Measurements from ENCODE around the gene SCAMP4.

DNA sequence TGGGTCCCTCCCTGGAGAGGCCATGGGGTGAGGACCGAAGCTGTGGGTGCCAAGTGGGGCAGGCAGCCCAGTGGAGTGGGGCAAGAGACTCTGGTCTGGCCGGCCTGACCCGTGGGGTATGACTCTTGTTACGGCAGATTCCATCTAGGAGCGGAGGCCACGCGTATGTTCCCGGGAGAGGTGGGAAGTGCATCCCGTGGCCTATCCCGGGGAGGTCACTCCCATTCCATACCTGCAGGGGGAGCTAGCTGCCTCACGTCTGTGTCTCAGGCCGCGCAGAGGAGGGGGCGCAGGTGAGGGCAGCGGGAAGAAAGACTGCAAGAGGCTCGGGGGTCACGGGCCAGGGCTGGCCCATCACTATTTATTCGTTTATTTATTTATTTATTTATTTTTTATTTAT is 40.7 kb downstream of the SCAMP4 start:
- TF ChIP-seq, protein P1, sequence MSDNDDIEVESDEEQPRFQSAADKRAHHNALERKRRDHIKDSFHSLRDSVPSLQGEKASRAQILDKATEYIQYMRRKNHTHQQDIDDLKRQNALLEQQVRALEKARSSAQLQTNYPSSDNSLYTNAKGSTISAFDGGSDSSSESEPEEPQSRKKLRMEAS (IDR thresholded peaks at IDR 0.05), result no peak
- TF ChIP-seq, protein P2, sequence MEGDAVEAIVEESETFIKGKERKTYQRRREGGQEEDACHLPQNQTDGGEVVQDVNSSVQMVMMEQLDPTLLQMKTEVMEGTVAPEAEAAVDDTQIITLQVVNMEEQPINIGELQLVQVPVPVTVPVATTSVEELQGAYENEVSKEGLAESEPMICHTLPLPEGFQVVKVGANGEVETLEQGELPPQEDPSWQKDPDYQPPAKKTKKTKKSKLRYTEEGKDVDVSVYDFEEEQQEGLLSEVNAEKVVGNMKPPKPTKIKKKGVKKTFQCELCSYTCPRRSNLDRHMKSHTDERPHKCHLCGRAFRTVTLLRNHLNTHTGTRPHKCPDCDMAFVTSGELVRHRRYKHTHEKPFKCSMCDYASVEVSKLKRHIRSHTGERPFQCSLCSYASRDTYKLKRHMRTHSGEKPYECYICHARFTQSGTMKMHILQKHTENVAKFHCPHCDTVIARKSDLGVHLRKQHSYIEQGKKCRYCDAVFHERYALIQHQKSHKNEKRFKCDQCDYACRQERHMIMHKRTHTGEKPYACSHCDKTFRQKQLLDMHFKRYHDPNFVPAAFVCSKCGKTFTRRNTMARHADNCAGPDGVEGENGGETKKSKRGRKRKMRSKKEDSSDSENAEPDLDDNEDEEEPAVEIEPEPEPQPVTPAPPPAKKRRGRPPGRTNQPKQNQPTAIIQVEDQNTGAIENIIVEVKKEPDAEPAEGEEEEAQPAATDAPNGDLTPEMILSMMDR (IDR thresholded peaks at IDR 0.05 in 2 of 3, conservative IDR thresholded peaks at IDR 0.05 in 1 of 3; ENCODE audit: borderline replicate concordance in 1 of 3, insufficient read depth in 1 of 3, low read depth in 2 of 3, low read length in 2 of 3), result peak in 2 of 3 experiments; percentile 70 to 87; a peak in 5 of 6 replicates
- no peak for TF ChIP-seq POLR2A (IDR thresholded peaks at IDR 0.05; ENCODE audit: borderline replicate concordance, extremely low read depth, insufficient read depth, insufficient read length)

Measured in HCT116 (cell line).